ENCODE data around the gene PLEKHS1.

The PLEKHS1 gene

DNA sequence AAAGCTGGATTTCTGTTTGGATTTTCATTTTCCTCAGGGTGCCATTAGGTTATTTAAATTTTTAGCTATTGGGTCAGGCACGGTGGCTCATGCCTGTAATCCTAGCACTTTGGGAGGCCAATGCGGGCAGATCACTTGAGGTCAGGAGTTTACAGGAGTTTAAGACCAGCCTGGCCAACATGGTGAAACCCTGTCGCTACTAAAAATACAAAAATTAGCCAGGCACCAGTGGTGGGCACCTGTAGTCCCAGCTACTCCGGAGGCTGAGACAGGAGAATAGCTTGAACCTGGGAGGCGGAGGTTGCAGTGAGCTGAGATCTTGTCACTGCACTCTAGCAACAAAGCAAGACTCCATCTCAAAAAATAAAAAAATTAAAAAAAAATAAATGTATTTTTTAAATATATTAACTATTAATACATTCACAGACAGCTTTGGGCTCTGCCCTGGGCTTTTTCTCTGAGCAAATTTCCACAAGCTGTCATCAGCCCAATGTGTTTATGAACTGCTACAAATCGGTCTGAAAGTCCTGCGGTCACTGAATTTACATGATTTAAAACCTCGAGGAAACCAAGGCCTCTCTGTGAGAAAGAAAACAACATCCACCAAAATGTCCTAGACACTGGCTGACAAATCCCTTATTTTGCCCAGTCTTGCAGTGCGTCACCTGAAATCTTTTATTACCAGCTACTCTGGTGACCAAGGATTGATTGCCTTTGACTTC is 19.2 kb upstream of the PLEKHS1 start:
- DNase-seq (ENCODE audit: extremely low read depth, low read depth): no peak
- TF ChIP-seq, protein P1, sequence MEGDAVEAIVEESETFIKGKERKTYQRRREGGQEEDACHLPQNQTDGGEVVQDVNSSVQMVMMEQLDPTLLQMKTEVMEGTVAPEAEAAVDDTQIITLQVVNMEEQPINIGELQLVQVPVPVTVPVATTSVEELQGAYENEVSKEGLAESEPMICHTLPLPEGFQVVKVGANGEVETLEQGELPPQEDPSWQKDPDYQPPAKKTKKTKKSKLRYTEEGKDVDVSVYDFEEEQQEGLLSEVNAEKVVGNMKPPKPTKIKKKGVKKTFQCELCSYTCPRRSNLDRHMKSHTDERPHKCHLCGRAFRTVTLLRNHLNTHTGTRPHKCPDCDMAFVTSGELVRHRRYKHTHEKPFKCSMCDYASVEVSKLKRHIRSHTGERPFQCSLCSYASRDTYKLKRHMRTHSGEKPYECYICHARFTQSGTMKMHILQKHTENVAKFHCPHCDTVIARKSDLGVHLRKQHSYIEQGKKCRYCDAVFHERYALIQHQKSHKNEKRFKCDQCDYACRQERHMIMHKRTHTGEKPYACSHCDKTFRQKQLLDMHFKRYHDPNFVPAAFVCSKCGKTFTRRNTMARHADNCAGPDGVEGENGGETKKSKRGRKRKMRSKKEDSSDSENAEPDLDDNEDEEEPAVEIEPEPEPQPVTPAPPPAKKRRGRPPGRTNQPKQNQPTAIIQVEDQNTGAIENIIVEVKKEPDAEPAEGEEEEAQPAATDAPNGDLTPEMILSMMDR (IDR thresholded peaks at IDR 0.05; ENCODE audit: low read depth, low read length): no peak

DNA sequence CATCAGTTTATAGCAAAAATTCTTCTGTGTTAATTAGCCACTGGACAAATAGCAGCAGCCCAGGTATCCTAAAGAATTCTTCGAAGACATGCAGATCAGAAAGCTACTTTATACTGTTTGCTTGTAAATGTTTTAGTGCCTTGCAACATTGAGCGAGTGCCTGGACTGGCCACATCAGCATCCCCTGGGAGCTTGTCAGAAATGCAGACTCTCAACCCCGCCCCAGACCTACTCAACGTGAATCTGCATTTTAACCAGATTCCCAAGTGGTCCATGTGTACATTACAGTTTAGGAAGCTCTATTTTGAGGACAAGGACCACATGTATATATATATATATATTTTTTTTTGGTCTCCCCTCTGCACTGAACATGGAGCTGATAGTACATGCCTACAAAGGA is 18.5 kb upstream of the PLEKHS1 start:
- no peak for DNase-seq (ENCODE audit: extremely low read depth, low read depth)
- TF ChIP-seq, protein P1 (IDR thresholded peaks at IDR 0.05; ENCODE audit: low read depth, low read length): no peak

DNA sequence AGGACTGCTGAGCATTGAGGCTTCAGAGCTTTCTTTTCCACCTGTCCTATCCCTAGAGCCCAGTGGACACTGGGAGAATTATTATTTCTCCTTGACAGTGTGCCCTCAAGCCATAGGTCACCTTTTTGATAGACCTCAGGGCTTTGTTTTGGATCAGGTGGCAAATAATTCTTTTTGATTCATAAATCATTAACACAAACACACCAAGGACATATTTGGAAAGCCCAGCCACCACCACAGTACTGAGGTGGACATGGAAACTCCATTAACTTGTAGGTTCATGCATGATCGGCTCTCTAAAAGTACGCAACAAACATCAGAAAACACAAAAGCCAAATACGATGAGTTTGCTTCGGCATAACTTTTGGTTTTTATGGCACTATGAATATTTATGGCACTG is 17.8 kb upstream of the PLEKHS1 start:
- no peak for DNase-seq (ENCODE audit: extremely low read depth, low read depth)
- TF ChIP-seq, protein P1 (IDR thresholded peaks at IDR 0.05; ENCODE audit: low read depth, low read length): no peak

DNA sequence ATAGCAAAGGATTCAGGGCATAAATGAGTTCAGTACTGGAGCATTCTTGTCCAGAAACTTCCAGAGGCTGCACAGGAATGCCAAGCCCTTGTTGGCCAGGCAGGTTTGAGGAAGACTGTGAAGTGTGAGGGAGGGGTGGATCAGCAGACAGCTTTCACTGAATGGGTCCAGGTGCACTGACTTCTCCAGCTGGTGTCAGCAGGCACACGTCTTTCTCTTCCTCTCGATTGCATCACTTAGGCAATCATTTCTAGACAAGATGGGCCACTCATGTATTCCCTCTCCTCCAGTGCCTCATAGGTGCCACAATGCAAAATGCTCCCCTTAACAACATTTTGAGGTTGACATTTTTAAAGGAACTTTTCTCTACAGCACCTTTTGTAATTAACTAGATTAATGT is 15.6 kb upstream of the PLEKHS1 start:
- no peak for DNase-seq (ENCODE audit: extremely low read depth, low read depth)
- TF ChIP-seq, protein P1 (IDR thresholded peaks at IDR 0.05; ENCODE audit: low read depth, low read length): no peak

DNA sequence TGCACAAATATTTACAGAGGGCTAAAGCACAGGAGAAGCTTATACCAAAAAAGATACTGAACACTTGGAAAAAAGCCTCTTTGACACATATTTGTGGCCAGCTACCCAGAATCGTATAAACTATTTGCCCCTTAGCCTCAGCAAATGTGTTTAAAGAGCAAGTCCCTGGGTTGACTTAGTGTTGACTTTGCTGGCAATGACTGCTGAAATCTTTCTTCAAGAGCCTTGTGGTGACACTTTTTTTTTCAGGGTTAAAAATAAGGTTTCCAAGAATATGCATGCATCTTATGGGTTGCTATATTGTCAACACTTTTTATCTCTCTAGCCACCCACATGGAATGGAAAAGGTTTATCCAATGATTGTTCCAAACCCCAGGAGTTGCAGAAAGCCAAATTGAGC is 14.9 kb upstream of the PLEKHS1 start:
- TF ChIP-seq, protein P1 (IDR thresholded peaks at IDR 0.05; ENCODE audit: low read depth, low read length): no peak
- no peak for DNase-seq (ENCODE audit: extremely low read depth, low read depth)

DNA sequence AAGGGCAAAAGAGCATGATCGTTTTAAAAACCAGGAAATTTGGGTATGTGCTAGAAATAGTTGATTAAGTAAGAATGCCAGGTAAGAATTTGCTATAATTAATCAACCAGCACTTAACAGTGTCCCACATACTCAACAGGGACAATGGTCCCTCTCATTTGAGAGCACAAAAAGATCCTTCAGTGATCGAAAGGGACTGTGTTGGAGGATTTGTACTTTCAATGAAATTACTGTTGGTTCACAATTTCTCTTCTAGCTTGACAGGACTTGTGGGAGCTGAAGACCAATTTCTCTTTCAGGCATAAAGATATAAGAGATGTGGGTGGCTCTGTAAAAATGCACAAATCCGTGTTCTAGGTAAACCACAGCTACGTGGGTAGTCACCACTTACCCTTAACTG is 12.5 kb upstream of the PLEKHS1 start:
- DNase-seq (ENCODE audit: extremely low read depth, low read depth): no peak
- TF ChIP-seq, protein P1 (IDR thresholded peaks at IDR 0.05; ENCODE audit: low read depth, low read length): no peak

DNA sequence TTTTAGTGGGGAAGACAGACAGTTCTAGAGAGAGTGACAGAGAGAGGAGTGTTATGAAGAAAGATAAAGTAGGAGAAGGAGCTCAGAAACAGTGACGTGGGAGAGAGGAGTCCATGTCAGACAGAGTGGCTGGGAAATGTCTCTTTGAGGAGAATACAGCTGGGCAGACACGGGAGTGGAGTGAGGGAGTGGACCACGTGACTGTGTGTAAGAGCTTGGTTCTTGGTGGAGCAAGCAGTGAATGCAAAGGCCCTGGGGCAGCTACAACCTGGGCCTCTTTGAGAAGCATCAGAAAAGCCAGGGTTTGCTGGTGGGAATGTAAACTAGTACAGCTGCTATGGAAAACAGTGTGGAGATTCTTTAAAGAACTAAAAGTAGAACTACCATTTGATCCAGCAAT is 11.9 kb upstream of the PLEKHS1 start:
- DNase-seq (ENCODE audit: extremely low read depth, low read depth): no peak
- TF ChIP-seq, protein P1 (IDR thresholded peaks at IDR 0.05; ENCODE audit: low read depth, low read length): no peak
